Embryonic facial prominence (tissue), 1 donor: Measurements from ENCODE around the gene CXCR6.

Experiments used
- DNase-seq: peaks from one replicate; pipeline ENCODE4 v3.0.0-alpha.2; 2016; ENCODE audit errors: extremely low spot score

The CXCR6 gene

GRCh38 chr3:45943207-45943846 lies at the start of gene CXCR6:
Gene CXCR6 (plus strand): TSS chr3:45943464. CDS start chr3:45946482, 3,018 bp downstream.
- no peak for DNase-seq

GRCh38 chr3:45894015-45894414 lies 49.2 kb upstream of the CXCR6 start:
- no peak for DNase-seq

DNA sequence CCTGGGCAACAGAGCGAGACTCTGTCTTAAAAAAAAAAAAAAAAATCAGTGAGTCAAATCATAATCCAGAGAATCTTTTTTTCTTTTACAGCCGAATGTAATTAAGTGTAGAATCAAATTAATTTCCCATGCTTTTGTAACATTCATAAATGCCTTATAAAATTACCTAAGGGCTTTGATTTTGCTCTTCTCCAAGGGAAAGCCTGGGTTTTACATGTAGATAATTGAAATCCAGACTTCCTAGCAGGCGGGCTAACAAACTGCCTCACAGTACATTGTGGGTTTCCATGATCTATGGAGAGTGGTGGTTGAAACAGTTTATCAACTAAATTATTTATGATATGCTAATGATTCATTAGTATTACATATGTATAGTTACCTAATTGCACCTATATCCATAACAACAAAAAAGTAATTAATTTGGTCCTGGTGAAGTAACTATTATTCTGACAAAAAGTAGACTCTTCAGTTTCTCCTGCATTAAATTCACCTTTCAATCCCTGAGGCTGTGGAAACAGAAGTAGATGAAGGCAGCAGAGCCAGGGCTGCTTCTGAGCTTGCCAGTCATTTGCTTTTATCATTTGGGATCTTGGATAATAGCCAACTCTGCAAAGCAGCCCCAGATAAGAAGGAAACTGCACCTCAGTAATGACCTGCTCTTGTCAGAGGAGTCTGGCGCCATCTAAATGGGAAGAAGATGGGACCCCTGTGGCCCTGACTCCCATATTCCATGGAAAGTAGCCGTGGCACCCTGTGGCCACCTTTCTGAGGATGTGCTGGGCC lies 47.4 kb upstream of the CXCR6 start:
- DNase-seq = no peak

DNA sequence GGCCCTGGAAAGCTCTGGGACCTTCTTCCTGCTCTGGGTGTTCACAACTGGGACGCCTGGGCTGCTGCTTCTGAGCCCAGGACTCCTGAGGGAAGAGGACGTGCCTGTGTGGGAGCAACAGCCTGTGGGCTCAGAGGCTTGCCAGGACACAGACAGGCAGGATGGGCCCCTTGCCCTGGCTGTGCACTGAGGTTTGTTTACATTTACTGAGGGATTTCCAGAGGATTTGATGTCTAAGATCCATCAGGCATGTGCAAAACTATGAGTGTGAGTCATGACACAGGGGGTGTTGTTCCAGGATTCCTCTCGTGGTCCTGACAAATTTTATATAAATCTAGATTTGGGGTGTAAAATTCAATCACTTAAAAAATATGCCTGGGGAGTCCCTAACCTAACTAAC lies 46.3 kb upstream of the CXCR6 start:
- DNase-seq = no peak

GRCh38 chr3:45904931-45905330 lies 38.3 kb upstream of the CXCR6 start:
- no peak for DNase-seq

- DNase-seq = no peak
Measured at GRCh38 chr3:45905755-45906154, 37.5 kb upstream of the CXCR6 start.

- no peak for DNase-seq
Measured at GRCh38 chr3:45906681-45907407, 36.4 kb upstream of the CXCR6 start.

GRCh38 chr3:45907769-45908705 lies 35.2 kb upstream of the CXCR6 start:
- DNase-seq = no peak

DNA sequence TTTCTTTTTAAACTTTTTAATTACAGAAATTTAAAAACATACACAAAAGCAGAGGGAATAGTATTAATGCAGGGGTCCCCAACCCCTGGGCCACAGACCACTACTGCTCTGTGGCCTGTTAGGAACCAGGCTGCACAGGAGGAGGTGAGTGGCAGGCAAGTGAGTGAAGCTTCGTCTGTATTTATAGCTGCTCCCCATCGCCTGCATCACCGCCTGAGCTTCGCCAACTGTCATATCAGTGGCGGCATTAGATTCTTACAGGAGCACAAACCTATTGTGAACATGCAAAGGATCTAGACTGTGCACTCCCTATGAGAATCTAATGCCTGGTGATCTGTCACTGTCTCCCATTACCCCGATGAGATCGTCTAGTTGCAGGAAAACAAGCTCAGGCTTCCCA lies 34.5 kb upstream of the CXCR6 start:
- DNase-seq = no peak

DNA sequence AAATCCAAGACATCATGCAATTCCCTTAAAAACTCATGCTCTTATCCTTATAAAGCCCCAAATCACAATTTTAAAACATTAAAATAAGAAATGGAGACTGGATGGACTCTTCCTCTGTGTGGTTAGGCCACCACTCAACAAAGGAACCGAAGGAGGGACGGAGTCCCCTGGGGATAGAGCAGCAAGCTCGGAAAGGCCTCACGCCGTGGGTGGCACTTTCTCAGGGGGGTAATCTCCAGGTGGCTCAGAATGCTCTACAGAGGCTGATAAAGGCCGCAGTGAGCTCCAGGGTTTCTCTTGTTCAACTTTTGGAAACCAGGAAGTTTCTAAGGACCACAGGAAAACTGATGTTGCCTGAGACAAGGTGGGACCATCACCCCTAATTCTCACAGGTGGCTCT lies 33.7 kb upstream of the CXCR6 start:
- no peak for DNase-seq

DNA sequence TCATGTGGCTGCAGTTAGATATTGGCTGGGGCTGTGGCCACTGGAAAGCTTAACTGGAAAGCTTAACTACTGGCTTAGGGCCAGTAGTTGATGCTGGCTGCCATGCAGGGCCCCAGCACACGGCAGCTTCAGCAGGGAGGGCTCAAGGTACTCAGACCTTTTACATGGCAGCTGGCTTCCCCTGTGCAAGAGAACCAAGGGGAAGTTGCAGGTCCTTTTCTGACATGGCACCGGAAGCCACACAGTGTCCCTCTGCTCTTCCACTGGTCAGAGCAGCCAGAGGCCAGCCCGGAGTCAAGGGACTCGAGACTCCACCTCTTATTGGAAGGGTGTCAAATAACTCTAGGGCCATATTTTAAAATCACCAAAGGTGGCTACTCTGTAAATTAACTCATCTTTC lies 32.4 kb upstream of the CXCR6 start:
- DNase-seq = no peak

- DNase-seq = no peak
Measured at GRCh38 chr3:45911511-45912226, 31.6 kb upstream of the CXCR6 start.

DNA sequence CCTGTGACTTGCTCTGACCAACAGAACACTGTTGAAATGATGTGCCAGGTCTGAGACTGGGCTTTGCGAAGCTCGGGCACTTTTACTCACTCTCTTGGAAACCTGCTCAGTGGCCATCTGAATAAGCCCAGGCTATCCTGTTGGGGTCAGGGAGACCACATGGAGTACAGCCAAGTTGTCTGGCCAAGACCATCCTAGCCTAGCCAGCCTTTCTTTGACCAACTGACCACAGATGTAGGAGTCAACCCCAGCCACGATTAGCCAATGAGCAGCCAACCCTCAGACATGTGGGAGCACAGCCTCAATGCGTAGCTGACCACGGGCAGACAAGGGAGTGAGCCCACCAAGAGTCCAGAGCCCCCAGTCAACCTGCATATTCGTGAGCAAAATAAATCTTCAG lies 30.8 kb upstream of the CXCR6 start:
- no peak for DNase-seq

DNA sequence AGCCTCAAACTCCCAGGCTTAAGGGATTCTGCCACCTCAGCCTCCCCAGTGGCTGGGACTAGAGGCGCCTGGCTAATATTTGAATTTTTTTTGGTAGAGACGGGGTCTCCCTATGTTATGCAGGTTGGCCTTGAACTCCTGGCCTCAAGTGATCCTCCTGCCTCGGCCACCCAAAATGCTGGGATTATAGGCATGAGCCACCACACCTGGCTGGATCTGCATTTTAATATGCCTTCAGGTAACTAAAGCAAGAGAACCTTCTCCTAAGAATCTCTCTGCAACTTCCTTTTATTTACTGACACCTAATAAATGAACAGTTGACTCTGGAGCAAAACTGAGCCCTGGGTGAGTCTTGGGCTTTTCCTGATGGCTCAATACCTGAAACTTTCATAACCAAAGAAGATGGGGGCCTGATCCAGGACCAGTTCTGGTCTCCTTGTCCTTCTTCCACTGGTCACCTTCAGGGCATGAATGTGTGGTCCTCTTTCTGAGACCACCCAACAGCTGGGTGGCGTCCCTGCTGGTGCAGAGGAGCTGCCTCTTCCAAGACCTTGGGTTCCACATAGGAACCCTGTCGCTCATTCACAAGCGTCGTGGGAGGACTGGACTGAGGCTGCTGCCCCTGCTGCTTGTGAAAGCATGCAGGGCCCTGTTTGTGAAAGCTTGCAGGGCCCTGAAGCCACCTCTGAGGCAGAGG lies 28.8 kb upstream of the CXCR6 start:
- no peak for DNase-seq

GRCh38 chr3:45915059-45915439 lies 28.2 kb upstream of the CXCR6 start:
- DNase-seq = no peak

DNA sequence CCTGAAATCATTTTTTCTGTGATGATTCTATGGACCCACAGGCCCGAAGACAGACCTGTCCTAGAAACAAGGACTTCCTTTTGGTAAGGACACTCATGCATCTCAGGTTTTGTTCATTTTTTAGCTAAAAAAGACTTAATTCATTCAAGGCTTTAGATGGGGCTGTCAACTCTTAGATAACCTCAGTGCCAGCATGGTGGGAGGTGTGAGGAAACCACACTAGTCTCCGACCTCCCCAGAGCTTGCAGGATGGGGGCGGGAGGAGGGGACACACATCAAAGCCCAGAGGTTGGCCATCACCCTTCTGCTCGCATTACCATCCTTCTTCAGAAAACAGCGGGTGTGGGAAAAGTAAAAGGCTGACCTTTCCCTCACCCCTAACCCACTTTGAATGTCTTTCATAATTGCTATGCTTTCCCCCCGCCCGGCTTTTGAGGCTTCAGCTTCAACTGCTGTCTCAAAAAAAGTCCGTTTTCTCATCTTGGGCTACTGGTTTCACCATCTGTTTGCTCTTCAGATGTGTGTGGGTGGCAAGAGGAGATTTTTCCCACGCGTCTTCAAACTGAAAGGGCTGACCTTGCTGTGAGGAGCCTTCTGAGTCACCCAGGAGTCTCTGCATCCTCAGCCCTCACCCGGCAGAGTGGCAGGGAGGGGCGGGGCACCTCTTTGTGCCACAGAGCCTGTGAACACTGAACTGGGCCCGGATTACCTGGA lies 27.6 kb upstream of the CXCR6 start:
- DNase-seq = no peak

DNA sequence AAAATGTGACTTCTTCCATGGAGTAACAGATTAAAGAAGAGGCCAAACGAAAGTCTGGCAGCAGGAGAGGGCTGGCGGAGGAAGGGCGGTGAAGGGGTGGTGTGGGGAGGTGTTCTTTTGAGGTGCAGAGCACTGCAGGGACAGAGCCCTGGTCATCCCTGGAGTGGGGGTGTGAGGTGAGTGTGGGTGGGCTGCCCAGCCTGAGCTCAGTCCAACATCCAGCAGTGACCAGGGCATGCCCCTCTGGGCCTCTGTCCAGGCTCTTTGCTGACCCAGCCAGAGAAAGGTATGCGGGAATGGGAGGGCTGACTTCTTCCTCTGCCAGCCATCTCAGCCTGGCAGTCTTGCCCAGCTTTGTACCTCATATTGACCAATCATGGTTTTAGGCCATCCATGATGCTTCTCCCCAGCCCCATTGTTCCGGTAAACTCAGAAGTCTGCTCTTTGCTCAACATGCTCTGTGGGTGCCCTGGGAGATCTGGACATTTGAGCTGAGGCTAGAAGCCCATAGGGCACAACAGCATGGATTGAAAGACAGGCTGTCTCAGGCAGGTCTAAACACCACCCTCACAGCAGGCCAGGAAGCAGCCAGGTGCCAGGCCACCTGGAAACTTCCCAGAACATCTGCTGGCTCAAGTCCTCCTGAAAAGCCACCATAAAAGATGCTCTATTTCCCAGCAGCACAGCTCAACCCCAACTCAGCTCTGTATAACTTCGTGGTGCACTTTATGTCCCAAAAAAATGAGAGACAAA lies 25.9 kb upstream of the CXCR6 start:
- DNase-seq = no peak

DNA sequence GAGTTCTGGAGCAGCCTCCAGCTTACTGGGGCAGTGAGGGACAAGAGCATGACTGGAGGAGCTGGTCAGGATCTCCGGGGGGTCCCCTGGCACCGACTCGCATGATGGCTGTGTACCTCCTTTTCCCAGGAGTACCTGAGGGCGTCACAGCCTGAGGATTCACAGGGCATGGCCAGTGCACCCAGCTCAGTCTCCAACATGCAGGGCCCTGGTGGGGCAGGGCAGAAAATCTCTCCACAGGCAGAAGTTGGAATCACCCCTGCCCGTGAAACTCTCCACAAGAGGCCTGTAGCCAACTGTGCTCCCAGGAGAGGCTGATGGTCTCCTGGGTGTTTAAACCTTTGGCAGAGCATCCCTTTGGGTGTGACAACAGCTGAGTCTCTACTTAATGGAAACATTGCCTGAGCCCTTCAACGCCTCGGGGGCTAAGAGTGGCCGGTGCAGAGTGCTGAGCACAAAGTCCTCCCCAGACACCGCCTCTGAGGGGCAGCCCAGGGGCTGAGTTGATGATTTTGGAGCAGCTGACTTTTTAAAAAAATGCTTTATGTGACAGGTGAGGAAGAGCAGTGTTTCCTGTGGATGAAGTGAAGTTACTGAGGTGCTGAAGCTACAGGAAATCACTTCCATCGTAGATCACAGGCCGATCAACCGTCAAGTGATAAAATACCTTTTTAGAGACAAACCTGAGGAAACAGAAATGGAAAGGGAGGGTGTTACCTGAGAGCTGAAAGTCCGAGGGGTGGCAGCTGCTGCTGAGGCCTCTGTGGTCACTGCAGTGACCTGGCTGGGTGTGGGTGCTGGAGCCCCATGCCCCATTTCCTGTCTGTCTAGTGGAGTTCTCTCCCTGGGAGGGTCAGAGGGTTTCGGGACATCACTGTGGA lies 21.9 kb upstream of the CXCR6 start:
- DNase-seq = no peak
